HepG2 (cell line): Measurements from ENCODE around the gene ARL3. TPM values are rescaled to one million over a fixed set of nuclear protein-coding genes. Genes with fewer than 3 reads are reported as not detected.
A peak's percentile ranks its signal among the peaks of the same experiment; 100 is the strongest.

Source experiments
- ATAC-seq: fragments of 200-7000 bp; cut with Tn5 transposase; 3 replicates; pipeline ENCODE4 v1.9.1; 2020; ENCODE audit warnings: mild to moderate bottlenecking, moderate library complexity
- BruUV-seq: library from RNA; stranded (reverse); fragments of 400-500 nt; replicated peaks from 2 replicates; lab custom pipeline; 2021; lab: Mats Ljungman, UMichigan
- CTCF ChIA-PET: fragments of 300-600 bp; formaldehyde crosslinking; extraction: SDS; loops from one replicate; lab custom pipeline; 2021; ENCODE audit warnings: low total read pairs, inconsistent platforms, low intra/inter-chr PET ratio; lab: Yijun Ruan, JAX
- POLR2A ChIA-PET: fragments of 350-600 bp; sonication (Branson Sonifier 250); formaldehyde crosslinking; loops from one replicate; lab custom pipeline; 2020; ENCODE audit warnings: antibody characterized with exemption, inconsistent platforms; lab: Yijun Ruan, JAX
- DNase-seq: peaks from one replicate; pipeline ENCODE4 v3.0.0-alpha.2; 2015; ENCODE audit warnings: low spot score
- FAIRE-seq: peaks from 3 replicates; lab custom pipeline; 2011; peaks lifted over from hg19 to GRCh38; lab: Jason Lieb, UNC
- H2AFZ ChIP-seq: one replicate; pipeline ENCODE4 v1.6.1; 2011; ENCODE audit warnings: low read length, inconsistent platforms
- H3K27ac ChIP-seq: fragments of 300-600 bp; 3 replicates; pipeline ENCODE4 v1.8.0; 2011; ENCODE audit warnings: mixed run types, mild to moderate bottlenecking, mixed read lengths, low read length, inconsistent platforms; ENCODE audit not compliant: insufficient read depth; ENCODE audit errors: extremely low read length
- H3K27me3 ChIP-seq, 2 experiments: fragments of 200-600 bp in 1 of 2; 2 replicates in 1 of 2; 3 replicates in 1 of 2; pipeline versions ENCODE4 v1.6.0 to v1.8.0; 2011; ENCODE audit warnings: low read length in 2 of 2, mild to moderate bottlenecking in 2 of 2, moderate library complexity in 2 of 2, inconsistent platforms in 1 of 2; ENCODE audit not compliant: insufficient read depth in 2 of 2, control insufficient read depth in 1 of 2
- H3K36me3 ChIP-seq, 2 experiments: fragments of 200-600 bp in 1 of 2; replicated peaks in 1 of 2; 2 replicates in 1 of 2; 3 replicates in 1 of 2; pipeline versions ENCODE4 v1.5.1 to v1.8.0; 2011; ENCODE audit warnings: low read length in 2 of 2, inconsistent platforms in 1 of 2; ENCODE audit not compliant: insufficient read depth in 2 of 2, control insufficient read depth in 1 of 2
- H3K4me1 ChIP-seq: 2 replicates; pipeline ENCODE4 v1.5.1; 2012; ENCODE audit warnings: low read length, inconsistent platforms; ENCODE audit not compliant: insufficient read depth
- H3K4me2 ChIP-seq: 2 replicates; pipeline ENCODE4 v1.6.0; 2011; ENCODE audit warnings: low read depth, low read length, inconsistent platforms
- H3K4me3 ChIP-seq, 3 experiments: fragments of 200-600 bp in 1 of 3; sonication (generic), shearing (Covaris generic) in 1 of 3; replicated peaks in 1 of 3; 2 replicates each; pipeline ENCODE4 v1.5.1; 2011 to 2016; ENCODE audit warnings: low read length in 3 of 3, inconsistent platforms in 2 of 3, low read depth in 2 of 3, mild to moderate bottlenecking in 2 of 3, control low read depth in 1 of 3, mixed read lengths in 1 of 3; ENCODE audit not compliant: insufficient read depth in 1 of 3
- H3K79me2 ChIP-seq: one replicate; pipeline ENCODE4 v1.6.1; 2011; ENCODE audit warnings: low read length, inconsistent platforms; ENCODE audit not compliant: insufficient read depth
- H3K9ac ChIP-seq: 2 replicates; pipeline ENCODE4 v1.6.0; 2011; ENCODE audit warnings: mild to moderate bottlenecking, low read depth, low read length, inconsistent platforms; ENCODE audit not compliant: insufficient read depth
- H3K9me3 ChIP-seq: 2 replicates; pipeline ENCODE4 v1.5.1; 2012; ENCODE audit warnings: mild to moderate bottlenecking, low read length
- H4K20me1 ChIP-seq: 2 replicates; pipeline ENCODE4 v1.6.0; 2011; ENCODE audit warnings: inconsistent platforms, mild to moderate bottlenecking, low read length, moderate library complexity; ENCODE audit not compliant: insufficient read depth
- AGO2 ChIP-seq: fragments of 200-400 bp; formaldehyde crosslinking; optimal IDR thresholded peaks from 2 replicates; pipeline ENCODE3; 2017; ENCODE audit warnings: mild to moderate bottlenecking, low read depth, low read length, moderate library complexity
- ARID4A ChIP-seq: sonication (generic); formaldehyde crosslinking; IDR thresholded peaks from 2 replicates; pipeline ENCODE4 v1.5.0; 2020; ENCODE audit warnings: mild to moderate bottlenecking, missing genetic modification reagents, borderline replicate concordance
- KDM4B ChIP-seq: sonication (generic); formaldehyde crosslinking; IDR thresholded peaks from 2 replicates; pipeline ENCODE4 v1.4.0; 2020; ENCODE audit warnings: missing genetic modification reagents
- RBFOX2 ChIP-seq: fragments of 200-400 bp; formaldehyde crosslinking; IDR thresholded peaks from 2 replicates; pipeline ENCODE4 v1.6.1; 2017; ENCODE audit warnings: low read depth, mild to moderate bottlenecking, low read length
- SMARCE1 ChIP-seq: fragments of 450-650 bp; IDR thresholded peaks from 2 replicates; pipeline ENCODE4 v1.6.1; 2017; ENCODE audit warnings: borderline replicate concordance
- ZC3H13 ChIP-seq: sonication (generic); formaldehyde crosslinking; IDR thresholded peaks from 2 replicates; pipeline ENCODE4 v1.8.1; 2023; ENCODE audit warnings: mild to moderate bottlenecking, missing genetic modification reagents, moderate library complexity
- ZNF20 ChIP-seq: sonication (generic); formaldehyde crosslinking; IDR thresholded peaks from 2 replicates; pipeline ENCODE4 v1.4.0; 2020; ENCODE audit warnings: mild to moderate bottlenecking, moderate library complexity, missing genetic modification reagents
- ZNF460 ChIP-seq: sonication (generic); formaldehyde crosslinking; IDR thresholded peaks from 2 replicates; pipeline ENCODE4 v1.5.1; 2020; ENCODE audit warnings: missing genetic modification reagents, mild to moderate bottlenecking, borderline replicate concordance
- ZNF564 ChIP-seq: sonication (generic); formaldehyde crosslinking; IDR thresholded peaks from 2 replicates; pipeline ENCODE4 v1.8.1; 2023; ENCODE audit warnings: mild to moderate bottlenecking, missing genetic modification reagents
- ZNF687 ChIP-seq: sonication (generic); formaldehyde crosslinking; IDR thresholded peaks from 2 replicates; pipeline ENCODE4 v1.5.1; 2020; ENCODE audit warnings: mild to moderate bottlenecking, missing genetic modification reagents, moderate library complexity
- WGBS: methylation state at CpG from one replicate; pipeline ENCODE4 v1.1.6; 2017; ENCODE audit warnings: low lambda C conversion rate; 5-methylcytosine and 5-hydroxymethylcytosine counted together
- in situ Hi-C: cut with HindIII; loops from 2 replicates; pipeline ENCODE4 v1.10.0; 2017; ENCODE audit warnings: low pct_unique_long_range_greater_than_20kb; ENCODE audit not compliant: extremely low pct_ligation_motif_present
- intact Hi-C: fragments of 100-400 bp; cut with micrococcal nuclease; formaldehyde crosslinking; loops from one replicate; pipeline ENCODE4 v1.10.0; 2022; ENCODE audit not compliant: unreplicated experiment
- polyA plus RNA-seq, 8 experiments: library from polyadenylated mRNA; depleted of rRNA in 3 of 8; stranded (reverse) in 7 of 8; unstranded in 1 of 8; fragments of >200 nt; fragmentation: Illumina TruSeq in 4 of 8; extraction: Trizol in 4 of 8; gene quantifications; 2 replicates each; pipeline versions ENCODE4 v1.2.1 to v1.2.3, GENCODE V29; 2011 to 2016; ENCODE audit warnings: low read depth in 4 of 8, missing spikeins in 1 of 8, mixed read lengths in 1 of 8; ENCODE audit not compliant: insufficient read depth in 1 of 8
- total RNA-seq, 5 experiments: library from RNA; depleted of rRNA; stranded (reverse); fragments of >200 nt; fragmentation: Illumina TruSeq; extraction: Trizol; gene quantifications; 2 replicates each; pipeline ENCODE4 v1.2.3, GENCODE V29; 2016; ENCODE audit warnings: low read depth in 1 of 5

The ARL3 gene
- total and polyA plus RNA-seq, 2 of the 13 experiments (the other 11 are each of a cell fraction or from before 2014, with no cell fraction given) = 5.2 to 6.6 TPM

- H3K4me3 ChIP-seq = peak overlapping the region in 1 of 3 experiments; percentile 82; a peak in 1 of 6 replicates
- TF ChIP-seq ZNF687 (CRISPR knock-in tag) (peak; percentile 33), ZNF20 (peak; percentile 83; the same call in 1 of the 2 replicates), ZC3H13 (CRISPR knock-in tag) (no peak), ARID4A (CRISPR knock-in tag) (0 out of 2 replicates have a peak, but pooled peaks have one; percentile 22), KDM4B (CRISPR knock-in tag) (no peak), AGO2 (peak; percentile 72), ZNF460 (CRISPR knock-in tag) (no peak), SMARCE1 (no peak), ZNF564 (CRISPR knock-in tag) (no peak), RBFOX2 (peak; percentile 48; the same call in 1 of the 2 replicates)
- H2AFZ ChIP-seq = no peak overlapping the region
- no peaks in the 10 kb centered on the region for H3K27me3 ChIP-seq
- FAIRE-seq (no peak), DNase-seq (no peak), ATAC-seq (no peak)
- ChIA-PET CTCF (no interaction called here), POLR2A (interaction anchor here (0.6 to 1.5 kb wide), 4 partner anchors 9 to 19 kb away, joined by 3 to 8 read pairs (median 5); no protein-coding TSS in a partner anchor)
- H3K27ac ChIP-seq = no peak overlapping the region
- peaks cover 89% of the 10 kb centered on the region for H4K20me1 ChIP-seq
- H3K4me2 ChIP-seq = peak overlapping the region; percentile 90; the same call in 1 of the 2 replicates
- no peaks in the 10 kb centered on the region for H3K9me3 ChIP-seq
- intact Hi-C loops = loop anchor here (5.0 kb wide), 1 partner anchor 148 kb away; the partner anchor contains the start of genes ACTR1A and SUFU
- H3K9ac ChIP-seq = no peak overlapping the region
- BruUV-seq = no TSS peak
- H3K79me2 ChIP-seq = peaks cover 80% of the 10 kb centered on the region
- peaks cover 41 to 63% of the 10 kb centered on the region in 2 experiments for H3K36me3 ChIP-seq
- in situ Hi-C loops = no loop called here
- H3K4me1 ChIP-seq = peaks cover 44% of the 10 kb centered on the region
- 85% methylated on average over 10 of the region's 12 CpGs for WGBS
Measured at GRCh38 chr10:102649797-102650654, 64.2 kb downstream of the ARL3 start.
